Type B pancreatic cell (in vitro differentiated cells): Measurements from ENCODE around the gene IKBKE. TPM values are rescaled to one million over a fixed set of nuclear protein-coding genes. Genes with fewer than 3 reads are reported as not detected.

Source experiments
- DNase-seq: peaks from one replicate; pipeline ENCODE4 v3.0.0; 2021; ENCODE audit warnings: mixed read lengths; ENCODE audit not compliant: unreplicated experiment; ENCODE audit errors: extremely low spot score
- H3K27ac Mint-ChIP-seq: 2 replicates; pipeline ENCODE4 v1.8.0; 2021; ENCODE audit warnings: mild to moderate bottlenecking, mixed read lengths
- H3K27me3 Mint-ChIP-seq: 2 replicates; pipeline ENCODE4 v1.8.0; 2021; ENCODE audit warnings: mixed read lengths
- H3K36me3 Mint-ChIP-seq: 2 replicates; pipeline ENCODE4 v1.8.0; 2021; ENCODE audit warnings: mixed read lengths
- H3K4me1 Mint-ChIP-seq: one replicate; pipeline ENCODE4 v1.8.0; 2021; ENCODE audit warnings: mixed read lengths; ENCODE audit not compliant: unreplicated experiment
- H3K4me3 Mint-ChIP-seq: 2 replicates; pipeline ENCODE4 v1.8.0; 2021; ENCODE audit warnings: mild to moderate bottlenecking, mixed read lengths
- H3K9me3 Mint-ChIP-seq: 2 replicates; pipeline ENCODE4 v1.8.0; 2021; ENCODE audit warnings: mixed read lengths
- total RNA-seq: library from RNA; stranded (reverse); gene quantifications from 2 replicates; pipeline ENCODE4 v1.2.1, GENCODE V29; 2021; ENCODE audit warnings: low replicate concordance
- TF ChIP-seq, protein P1 (sequence below): fragments of 200-600 bp; sonication (generic); conservative IDR thresholded peaks from 2 replicates; pipeline ENCODE4 v1.5.0; 2021; ENCODE audit warnings: antibody characterized with exemption, mild to moderate bottlenecking

IKBKE gene
- total RNA-seq, 1 donor from 2014 or later = 10.7 TPM

DNA sequence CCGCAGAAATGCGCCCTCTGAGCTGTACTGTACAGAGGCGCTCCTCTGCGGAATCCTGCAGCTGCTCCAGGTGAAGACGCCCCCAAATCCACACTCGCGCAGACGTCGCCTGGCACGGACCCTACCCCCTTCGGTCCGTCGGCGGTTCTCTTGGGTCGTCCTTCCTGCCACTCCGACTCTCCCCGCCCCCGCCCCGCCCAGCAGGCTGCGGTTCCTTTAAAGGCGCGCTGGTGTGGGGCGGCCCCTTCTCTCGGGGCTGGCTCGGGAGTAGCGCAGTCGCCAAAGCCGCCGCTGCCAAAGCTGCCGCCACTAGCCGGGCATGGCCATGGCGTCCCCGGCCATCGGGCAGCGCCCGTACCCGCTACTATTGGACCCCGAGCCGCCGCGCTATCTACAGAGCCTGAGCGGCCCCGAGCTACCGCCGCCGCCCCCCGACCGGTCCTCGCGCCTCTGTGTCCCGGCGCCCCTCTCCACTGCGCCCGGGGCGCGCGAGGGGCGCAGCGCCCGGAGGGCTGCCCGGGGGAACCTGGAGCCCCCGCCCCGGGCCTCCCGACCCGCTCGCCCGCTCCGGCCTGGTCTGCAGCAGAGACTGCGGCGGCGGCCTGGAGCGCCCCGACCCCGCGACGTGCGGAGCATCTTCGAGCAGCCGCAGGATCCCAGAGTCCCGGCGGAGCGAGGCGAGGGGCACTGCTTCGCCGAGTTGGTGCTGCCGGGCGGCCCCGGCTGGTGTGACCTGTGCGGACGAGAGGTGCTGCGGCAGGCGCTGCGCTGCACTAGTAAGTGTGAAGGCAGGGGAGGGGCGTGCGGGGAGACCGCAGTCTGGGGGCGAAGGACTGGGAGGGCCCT is 37.2 kb downstream of the IKBKE start, which contains the start of gene RASSF5:
Gene RASSF5 (plus strand): TSS at position 248 of the 846 bp plus-strand sequence. CDS start 72 bp downstream, at position 320.
- Mint-ChIP-seq H3K27me3 (peaks cover 91% of the 10 kb centered on the region), H3K27ac (no peak within 1 kb of the TSS), H3K4me3 (peak within 1 kb of the TSS; percentile 84), H3K4me1 (peaks cover 28% of the 10 kb centered on the region), H3K9me3 (no peaks in the 10 kb centered on the region), H3K36me3 (no peaks in the 10 kb centered on the region)
- TF ChIP-seq, protein P1, sequence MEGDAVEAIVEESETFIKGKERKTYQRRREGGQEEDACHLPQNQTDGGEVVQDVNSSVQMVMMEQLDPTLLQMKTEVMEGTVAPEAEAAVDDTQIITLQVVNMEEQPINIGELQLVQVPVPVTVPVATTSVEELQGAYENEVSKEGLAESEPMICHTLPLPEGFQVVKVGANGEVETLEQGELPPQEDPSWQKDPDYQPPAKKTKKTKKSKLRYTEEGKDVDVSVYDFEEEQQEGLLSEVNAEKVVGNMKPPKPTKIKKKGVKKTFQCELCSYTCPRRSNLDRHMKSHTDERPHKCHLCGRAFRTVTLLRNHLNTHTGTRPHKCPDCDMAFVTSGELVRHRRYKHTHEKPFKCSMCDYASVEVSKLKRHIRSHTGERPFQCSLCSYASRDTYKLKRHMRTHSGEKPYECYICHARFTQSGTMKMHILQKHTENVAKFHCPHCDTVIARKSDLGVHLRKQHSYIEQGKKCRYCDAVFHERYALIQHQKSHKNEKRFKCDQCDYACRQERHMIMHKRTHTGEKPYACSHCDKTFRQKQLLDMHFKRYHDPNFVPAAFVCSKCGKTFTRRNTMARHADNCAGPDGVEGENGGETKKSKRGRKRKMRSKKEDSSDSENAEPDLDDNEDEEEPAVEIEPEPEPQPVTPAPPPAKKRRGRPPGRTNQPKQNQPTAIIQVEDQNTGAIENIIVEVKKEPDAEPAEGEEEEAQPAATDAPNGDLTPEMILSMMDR = no peak
- DNase-seq = no peak

DNA sequence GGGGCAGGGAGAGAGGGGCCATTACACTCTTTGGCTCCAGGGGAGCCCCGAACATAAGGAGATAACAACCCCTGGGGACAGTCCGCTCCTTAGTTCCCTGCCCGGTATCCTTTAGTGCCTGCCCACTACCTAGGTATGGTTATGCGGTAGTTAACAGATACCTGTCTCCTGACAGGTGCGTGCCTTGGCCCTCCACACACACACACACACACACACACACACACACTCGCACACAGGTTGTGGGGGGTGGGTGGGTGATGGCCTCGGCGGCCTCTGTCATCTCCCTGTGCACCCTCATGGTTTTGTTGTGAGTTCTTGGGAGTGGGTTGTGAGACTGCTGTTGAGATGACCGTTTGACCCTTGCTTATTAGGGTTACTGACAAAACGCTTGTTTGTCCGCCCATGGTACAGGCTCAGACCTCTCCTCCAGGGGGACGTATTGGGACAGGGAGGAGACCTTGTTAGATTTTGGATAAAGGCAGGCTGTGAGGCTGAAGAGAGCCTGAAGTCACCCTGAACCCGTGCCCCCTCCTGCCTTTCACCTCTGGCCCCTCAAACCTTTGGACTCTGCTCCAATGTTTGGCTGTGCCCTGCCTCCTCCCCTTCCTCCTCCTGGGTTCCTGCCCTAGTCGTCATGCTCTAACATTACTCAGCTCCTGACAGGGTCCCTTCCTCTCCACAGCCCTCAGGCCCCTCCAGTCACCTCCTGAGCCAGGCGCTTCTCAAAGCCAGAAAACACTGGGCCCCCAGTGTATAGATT is 38.0 kb downstream of the IKBKE start:
- Mint-ChIP-seq H3K4me1 (peaks cover 29% of the 10 kb centered on the region), H3K9me3 (no peaks in the 10 kb centered on the region), H3K27me3 (peaks cover 83% of the 10 kb centered on the region), H3K27ac (no peak overlapping the region), H3K4me3 (peak overlapping the region; percentile 84), H3K36me3 (no peaks in the 10 kb centered on the region)
- no peak for DNase-seq
- TF ChIP-seq, protein P1 = no peak

DNA sequence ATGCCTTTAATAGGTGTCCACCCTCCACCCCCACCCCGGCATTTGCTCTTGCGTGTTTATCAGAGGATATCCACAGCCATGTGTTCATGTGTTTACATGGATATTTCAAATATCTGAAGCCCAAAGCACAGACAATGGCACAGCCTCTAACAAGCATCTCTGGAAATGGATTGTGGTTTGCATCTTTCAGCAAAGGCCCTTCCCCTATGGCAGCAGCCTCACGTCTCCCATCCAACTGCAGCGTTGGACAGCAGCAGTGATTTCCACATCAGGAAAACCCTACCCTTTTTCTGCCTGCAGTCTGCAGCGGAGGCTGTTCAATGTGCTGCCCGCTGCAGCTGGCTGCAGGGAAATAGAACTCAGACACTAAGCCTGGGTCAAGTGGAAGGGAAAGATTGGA is 38.7 kb downstream of the IKBKE start:
- DNase-seq = no peak
- H3K27ac Mint-ChIP-seq = peak overlapping the region; percentile 24
- peak overlapping the region; percentile 84 for H3K4me3 Mint-ChIP-seq
- TF ChIP-seq, protein P1 = no peak
- no peaks in the 10 kb centered on the region for H3K36me3 Mint-ChIP-seq
- peaks cover 83% of the 10 kb centered on the region for H3K27me3 Mint-ChIP-seq
- no peaks in the 10 kb centered on the region for H3K9me3 Mint-ChIP-seq
- peaks cover 29% of the 10 kb centered on the region for H3K4me1 Mint-ChIP-seq

DNA sequence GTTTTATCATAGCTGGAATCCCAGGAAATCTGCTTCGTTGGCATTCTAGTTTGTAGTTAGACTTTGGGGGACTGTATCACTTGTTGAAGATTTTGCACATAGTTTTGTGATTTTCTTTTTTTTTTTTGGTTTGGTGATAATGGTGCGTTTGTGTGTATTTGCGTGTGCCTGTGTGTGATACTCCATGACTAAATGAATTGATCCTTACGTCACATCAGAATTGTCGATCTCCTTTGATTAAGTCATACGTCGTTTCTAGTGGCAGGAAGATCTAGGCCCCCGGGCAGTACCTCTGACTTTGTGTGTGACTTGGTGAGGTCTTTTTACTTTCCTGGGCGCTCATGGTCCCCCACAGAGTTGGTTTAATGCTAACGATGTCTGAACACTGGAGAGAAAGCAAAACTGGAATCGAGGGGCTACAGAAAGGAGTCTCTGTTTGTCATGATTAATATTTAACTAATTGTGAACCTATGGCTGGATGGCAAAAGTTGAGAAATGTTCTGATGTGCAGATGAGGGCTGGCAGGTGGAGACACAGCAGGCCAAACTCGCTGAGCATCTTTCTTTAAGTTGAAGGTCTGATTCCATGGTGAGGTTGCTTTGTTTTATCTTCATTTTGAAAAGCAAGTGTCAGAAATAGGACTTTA is 39.5 kb downstream of the IKBKE start:
- Mint-ChIP-seq H3K36me3 (no peaks in the 10 kb centered on the region), H3K9me3 (no peaks in the 10 kb centered on the region), H3K4me3 (peak overlapping the region; percentile 52), H3K27me3 (peaks cover 75% of the 10 kb centered on the region), H3K4me1 (peaks cover 30% of the 10 kb centered on the region), H3K27ac (no peak overlapping the region)
- no peak for DNase-seq
- TF ChIP-seq, protein P1 = no peak

DNA sequence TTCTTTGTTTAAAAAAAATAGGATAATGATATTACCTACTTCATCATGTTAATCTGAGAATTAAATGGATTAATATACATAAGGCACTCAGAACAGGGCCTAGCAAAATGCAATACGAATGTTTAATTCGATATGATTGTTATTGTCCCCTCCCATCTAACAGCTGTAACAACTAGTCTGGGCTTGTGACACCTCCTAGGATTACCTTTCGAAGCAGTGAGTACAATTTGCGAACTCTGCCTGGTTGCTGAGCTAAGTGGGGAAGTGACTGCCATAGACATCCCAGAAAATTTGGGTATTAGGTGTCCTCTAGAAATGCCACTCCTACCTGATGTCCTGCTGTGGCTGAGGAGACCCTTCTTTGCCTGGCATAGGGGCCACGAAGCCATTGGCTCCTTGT is 40.1 kb downstream of the IKBKE start:
- Mint-ChIP-seq H3K9me3 (no peaks in the 10 kb centered on the region), H3K4me3 (no peak overlapping the region), H3K27me3 (peaks cover 69% of the 10 kb centered on the region), H3K4me1 (peaks cover 37% of the 10 kb centered on the region), H3K36me3 (no peaks in the 10 kb centered on the region), H3K27ac (no peak overlapping the region)
- TF ChIP-seq, protein P1 = no peak
- DNase-seq = no peak
